ENCODE data around the gene ARF4.

DNA sequence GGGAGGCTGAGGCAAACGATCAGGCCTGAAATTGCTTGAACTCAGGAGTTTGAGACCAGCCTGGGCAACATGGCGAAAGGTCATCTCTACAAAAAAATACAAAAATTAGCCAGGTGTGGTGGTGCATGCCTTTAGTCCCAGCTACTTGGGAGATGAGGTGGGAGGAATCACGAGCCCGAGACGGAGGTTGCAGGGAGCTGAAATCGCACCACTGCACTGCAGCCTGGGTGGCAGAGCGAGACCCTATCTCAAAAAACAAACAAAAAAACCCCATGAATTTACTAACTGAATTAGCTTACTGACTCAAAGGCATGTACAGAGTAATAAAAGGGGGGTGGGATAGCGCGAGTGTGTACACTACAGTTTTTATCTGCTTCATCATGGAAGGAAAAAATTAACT, 19.3 kb downstream of the ARF4 start:
- TF ChIP-seq CTCF (conservative IDR thresholded peaks at IDR 0.05 in 1 of 2, IDR thresholded peaks at IDR 0.05 in 1 of 2; ENCODE audit: extremely low read depth in 1 of 2, insufficient read depth in 1 of 2, low read depth in 1 of 2, low read length in 2 of 2) = no peak
- TF ChIP-seq EZH2 (IDR thresholded peaks at IDR 0.05; ENCODE audit: borderline replicate concordance, low read length) = no peak
